HepG2 (cell line): ENCODE data around the gene ATRAID. TPM values are rescaled to one million over a fixed set of nuclear protein-coding genes. Genes with fewer than 3 reads are reported as not detected.

ENCODE experiments used
- FOXA3 ChIP-seq: IDR thresholded peaks from 2 replicates; pipeline ENCODE4 v1.6.1; 2016; ENCODE audit warnings: missing genetic modification reagents, missing compliant biosample characterization
- HOXA5 ChIP-seq: sonication (generic); formaldehyde crosslinking; IDR thresholded peaks from 2 replicates; pipeline ENCODE4 v1.4.0; 2020; ENCODE audit warnings: missing genetic modification reagents
- KDM5A ChIP-seq: fragments of 200-600 bp; sonication (generic); IDR thresholded peaks from 2 replicates; pipeline ENCODE4 v1.7.0; 2018; ENCODE audit warnings: antibody characterized with exemption, mild to moderate bottlenecking, low read length, borderline replicate concordance
- KLF11 ChIP-seq: IDR thresholded peaks from 2 replicates; pipeline ENCODE4 v1.6.1; 2016; ENCODE audit warnings: missing compliant biosample characterization
- MIER2 ChIP-seq: IDR thresholded peaks from 2 replicates; pipeline ENCODE4 v1.6.1; 2016; ENCODE audit warnings: missing biosample characterization, missing genetic modification reagents
- SNAPC5 ChIP-seq: sonication (generic); formaldehyde crosslinking; IDR thresholded peaks from 2 replicates; pipeline ENCODE4 v1.8.1; 2023; ENCODE audit warnings: mild to moderate bottlenecking, missing genetic modification reagents, borderline replicate concordance
- ZBTB20 ChIP-seq: sonication (generic); formaldehyde crosslinking; IDR thresholded peaks from 2 replicates; pipeline ENCODE4 v1.8.1; 2023; ENCODE audit warnings: missing genetic modification reagents, low read depth, mild to moderate bottlenecking, borderline replicate concordance
- ZBTB37 ChIP-seq: sonication (generic); formaldehyde crosslinking; IDR thresholded peaks from 2 replicates; pipeline ENCODE4 v1.4.0; 2020; ENCODE audit warnings: mild to moderate bottlenecking, missing genetic modification reagents
- ZFP36L2 ChIP-seq: sonication (generic); formaldehyde crosslinking; IDR thresholded peaks from 2 replicates; pipeline ENCODE4 v1.4.0; 2020; ENCODE audit warnings: missing genetic modification reagents
- ZNF256 ChIP-seq: sonication (generic); formaldehyde crosslinking; conservative IDR thresholded peaks from 2 replicates; pipeline ENCODE4 v1.4.0; 2020; ENCODE audit warnings: missing genetic modification reagents
- ZNF33A ChIP-seq: sonication (generic); formaldehyde crosslinking; IDR thresholded peaks from 2 replicates; pipeline ENCODE4 v1.5.1; 2020; ENCODE audit warnings: missing genetic modification reagents, mild to moderate bottlenecking, moderate library complexity, borderline replicate concordance
- ZNF441 ChIP-seq: sonication (generic); formaldehyde crosslinking; IDR thresholded peaks from 2 replicates; pipeline ENCODE4 v1.7.0; 2021; ENCODE audit warnings: missing genetic modification reagents, borderline replicate concordance
- ZNF512 ChIP-seq: sonication (generic); formaldehyde crosslinking; IDR thresholded peaks from 2 replicates; pipeline ENCODE4 v1.4.0; 2020; ENCODE audit warnings: mild to moderate bottlenecking, missing genetic modification reagents
- ZNF557 ChIP-seq: sonication (generic); formaldehyde crosslinking; IDR thresholded peaks from 2 replicates; pipeline ENCODE4 v1.4.0; 2020; ENCODE audit warnings: missing genetic modification reagents
- ZNF605 ChIP-seq: sonication (generic); formaldehyde crosslinking; IDR thresholded peaks from 2 replicates; pipeline ENCODE4 v1.8.0; 2022; ENCODE audit warnings: mild to moderate bottlenecking, missing genetic modification reagents
- ZNF7 ChIP-seq: IDR thresholded peaks from 2 replicates; pipeline ENCODE4 v1.6.1; 2016; ENCODE audit warnings: missing biosample characterization, missing genetic modification reagents
- ZNF713 ChIP-seq: sonication (generic); formaldehyde crosslinking; IDR thresholded peaks from 2 replicates; pipeline ENCODE4 v1.4.0; 2020; ENCODE audit warnings: mild to moderate bottlenecking, missing genetic modification reagents
- ZNF772 ChIP-seq: sonication (generic); formaldehyde crosslinking; IDR thresholded peaks from 2 replicates; pipeline ENCODE4 v1.5.0; 2020; ENCODE audit warnings: mild to moderate bottlenecking, missing genetic modification reagents
- polyA plus RNA-seq, 8 experiments: library from polyadenylated mRNA; depleted of rRNA in 3 of 8; stranded (reverse) in 7 of 8; unstranded in 1 of 8; fragments of >200 nt; fragmentation: Illumina TruSeq in 4 of 8; extraction: Trizol in 4 of 8; gene quantifications; 2 replicates each; pipeline versions ENCODE4 v1.2.1 to v1.2.3, GENCODE V29; 2011 to 2016; ENCODE audit warnings: low read depth in 4 of 8, missing spikeins in 1 of 8, mixed read lengths in 1 of 8; ENCODE audit not compliant: insufficient read depth in 1 of 8
- total RNA-seq, 5 experiments: library from RNA; depleted of rRNA; stranded (reverse); fragments of >200 nt; fragmentation: Illumina TruSeq; extraction: Trizol; gene quantifications; 2 replicates each; pipeline ENCODE4 v1.2.3, GENCODE V29; 2016; ENCODE audit warnings: low read depth in 1 of 5
- TF ChIP-seq, protein P1 (sequence below), 2 experiments: IDR thresholded peaks; 2 replicates each; pipeline ENCODE4 v1.6.1; 2011 to 2012; ENCODE audit warnings: low read length in 2 of 2, borderline replicate concordance in 1 of 2, low read depth in 1 of 2, mild to moderate bottlenecking in 1 of 2, moderate library complexity in 1 of 2

Gene ATRAID
- total and polyA plus RNA-seq, 2 of the 13 experiments (the other 11 are each of a cell fraction or from before 2014, with no cell fraction given) = 207 to 382 TPM

GRCh38 chr2:27212626-27213471, 1.0 kb downstream of the ATRAID start (continued):
- no peak for TF ChIP-seq ZNF772 (CRISPR knock-in tag)
- no peak for TF ChIP-seq SNAPC5
- no peak for TF ChIP-seq ZNF33A (CRISPR knock-in tag)
- no peak for TF ChIP-seq ZNF7 (CRISPR knock-in tag)
- TF ChIP-seq ZNF605 = no peak
- TF ChIP-seq, protein P1, sequence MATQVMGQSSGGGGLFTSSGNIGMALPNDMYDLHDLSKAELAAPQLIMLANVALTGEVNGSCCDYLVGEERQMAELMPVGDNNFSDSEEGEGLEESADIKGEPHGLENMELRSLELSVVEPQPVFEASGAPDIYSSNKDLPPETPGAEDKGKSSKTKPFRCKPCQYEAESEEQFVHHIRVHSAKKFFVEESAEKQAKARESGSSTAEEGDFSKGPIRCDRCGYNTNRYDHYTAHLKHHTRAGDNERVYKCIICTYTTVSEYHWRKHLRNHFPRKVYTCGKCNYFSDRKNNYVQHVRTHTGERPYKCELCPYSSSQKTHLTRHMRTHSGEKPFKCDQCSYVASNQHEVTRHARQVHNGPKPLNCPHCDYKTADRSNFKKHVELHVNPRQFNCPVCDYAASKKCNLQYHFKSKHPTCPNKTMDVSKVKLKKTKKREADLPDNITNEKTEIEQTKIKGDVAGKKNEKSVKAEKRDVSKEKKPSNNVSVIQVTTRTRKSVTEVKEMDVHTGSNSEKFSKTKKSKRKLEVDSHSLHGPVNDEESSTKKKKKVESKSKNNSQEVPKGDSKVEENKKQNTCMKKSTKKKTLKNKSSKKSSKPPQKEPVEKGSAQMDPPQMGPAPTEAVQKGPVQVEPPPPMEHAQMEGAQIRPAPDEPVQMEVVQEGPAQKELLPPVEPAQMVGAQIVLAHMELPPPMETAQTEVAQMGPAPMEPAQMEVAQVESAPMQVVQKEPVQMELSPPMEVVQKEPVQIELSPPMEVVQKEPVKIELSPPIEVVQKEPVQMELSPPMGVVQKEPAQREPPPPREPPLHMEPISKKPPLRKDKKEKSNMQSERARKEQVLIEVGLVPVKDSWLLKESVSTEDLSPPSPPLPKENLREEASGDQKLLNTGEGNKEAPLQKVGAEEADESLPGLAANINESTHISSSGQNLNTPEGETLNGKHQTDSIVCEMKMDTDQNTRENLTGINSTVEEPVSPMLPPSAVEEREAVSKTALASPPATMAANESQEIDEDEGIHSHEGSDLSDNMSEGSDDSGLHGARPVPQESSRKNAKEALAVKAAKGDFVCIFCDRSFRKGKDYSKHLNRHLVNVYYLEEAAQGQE (IDR thresholded peaks at IDR 0.05; ENCODE audit: borderline replicate concordance in 1 of 2, low read depth in 1 of 2, low read length in 2 of 2) = no peak
- TF ChIP-seq KDM5A = peak; percentile 66; the same call in 1 of the 2 replicates
- no peak for TF ChIP-seq KLF11 (CRISPR knock-in tag)
- TF ChIP-seq ZNF512 (CRISPR knock-in tag) = 0 out of 2 replicates have a peak, but pooled peaks have one; percentile 20
- no peak for TF ChIP-seq ZNF441
- TF ChIP-seq FOXA3 = no peak
- no peak for TF ChIP-seq ZFP36L2 (CRISPR knock-in tag)
- no peak for TF ChIP-seq MIER2
- TF ChIP-seq ZNF557 = no peak
- no peak for TF ChIP-seq ZBTB37 (CRISPR knock-in tag)
- no peak for TF ChIP-seq ZBTB20
- TF ChIP-seq HOXA5 (CRISPR knock-in tag) = no peak
- no peak for TF ChIP-seq ZNF713
- TF ChIP-seq ZNF256 (CRISPR knock-in tag) = no peak
